Memory B cell (primary cell): ENCODE measurements around the gene UBE2D3.
"Not testable (repeated sequence)": the region's sequence is repeated elsewhere in the genome, so short reads cannot be mapped to it uniquely, and the experiment has no call there.

Source experiments
- ATAC-seq: fragments of 150-1000 bp; cut with Tn5 transposase; 2 replicates; pipeline ENCODE4 v1.10.0; 2021; ENCODE audit warnings: low read depth, mild to moderate bottlenecking, moderate library complexity
- DNase-seq, 2 donors: peaks; one replicate each; pipeline ENCODE4 v3.0.0; 2022; ENCODE audit warnings: low spot score in 2 of 2
- H3K27ac Mint-ChIP-seq: one replicate; pipeline ENCODE4 v1.8.0; 2022; ENCODE audit warnings: mild to moderate bottlenecking, moderate library complexity, mixed read lengths
- H3K27me3 Mint-ChIP-seq: one replicate; pipeline ENCODE4 v1.8.0; 2022; ENCODE audit warnings: mixed read lengths
- H3K36me3 Mint-ChIP-seq: one replicate; pipeline ENCODE4 v1.8.0; 2022; ENCODE audit warnings: mild to moderate bottlenecking, mixed read lengths
- H3K4me1 Mint-ChIP-seq: one replicate; pipeline ENCODE4 v1.8.0; 2022; ENCODE audit warnings: mixed read lengths
- H3K4me3 Mint-ChIP-seq: one replicate; pipeline ENCODE4 v1.8.0; 2022; ENCODE audit warnings: mild to moderate bottlenecking, moderate library complexity, mixed read lengths
- H3K9me3 Mint-ChIP-seq: one replicate; pipeline ENCODE4 v1.8.0; 2022; ENCODE audit warnings: mixed read lengths

UBE2D3 gene

GRCh38 chr4:102823897-102824296, 3.5 kb downstream of the UBE2D3 start:
- DNase-seq: no peak

DNA sequence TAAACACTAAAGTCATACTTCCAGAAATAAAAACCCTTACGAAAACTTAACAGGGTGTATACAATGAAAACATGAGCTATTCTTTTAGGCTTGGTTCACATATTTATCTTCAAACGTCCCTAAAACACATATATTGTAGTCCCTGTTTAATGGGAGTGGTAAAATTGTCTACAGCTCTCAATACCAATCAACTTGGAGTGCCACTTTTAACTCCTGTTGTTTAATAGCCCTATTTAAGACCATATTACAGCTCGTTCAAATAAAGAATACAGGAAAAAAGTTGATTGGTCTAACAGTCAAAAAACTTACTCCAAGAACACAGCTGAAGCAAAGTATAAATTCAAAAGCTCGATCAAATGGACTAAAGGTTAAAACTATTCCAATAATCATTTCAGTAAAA, 3.9 kb downstream of the UBE2D3 start:
- Mint-ChIP-seq H3K27ac (peak overlapping the region; percentile 82), H3K36me3 (peaks cover 19% of the 10 kb centered on the region), H3K4me1 (peaks cover 35% of the 10 kb centered on the region), H3K9me3 (no peaks in the 10 kb centered on the region), H3K27me3 (no peaks in the 10 kb centered on the region), H3K4me3 (peak overlapping the region; percentile 70)
- DNase-seq (no peak), ATAC-seq (no peak)

More at GRCh38 chr4:102823897-102824296, 3.5 kb downstream of the UBE2D3 start:
- no peaks in the 10 kb centered on the region for H3K27me3 Mint-ChIP-seq
- H3K4me1 Mint-ChIP-seq: peaks cover 33% of the 10 kb centered on the region
- peak overlapping the region; percentile 70 for H3K4me3 Mint-ChIP-seq
- peak overlapping the region; percentile 82 for H3K27ac Mint-ChIP-seq
- peaks cover 17% of the 10 kb centered on the region for H3K36me3 Mint-ChIP-seq
- ATAC-seq: no peak
- H3K9me3 Mint-ChIP-seq: no peaks in the 10 kb centered on the region

GRCh38 chr4:102819588-102820365, 7.6 kb downstream of the UBE2D3 start:
- H3K9me3 Mint-ChIP-seq: no peaks in the 10 kb centered on the region
- H3K4me3 Mint-ChIP-seq: peak overlapping the region; percentile 74
- DNase-seq: no peak
- H3K36me3 Mint-ChIP-seq: peaks cover 27% of the 10 kb centered on the region
- no peaks in the 10 kb centered on the region for H3K27me3 Mint-ChIP-seq
- ATAC-seq: peak; percentile 26
- H3K27ac Mint-ChIP-seq: peak overlapping the region; percentile 90
- H3K4me1 Mint-ChIP-seq: peaks cover 53% of the 10 kb centered on the region

- ATAC-seq, DNase-seq, H3K27me3 Mint-ChIP-seq, H3K9me3 Mint-ChIP-seq: not testable (repeated sequence)
- peak overlapping the region; percentile 90 for H3K27ac Mint-ChIP-seq
- H3K4me1 Mint-ChIP-seq: peaks cover 51% of the 10 kb centered on the region
- peak overlapping the region; percentile 34 for H3K4me3 Mint-ChIP-seq
- H3K36me3 Mint-ChIP-seq: peaks cover 29% of the 10 kb centered on the region
These were observed 8.3 kb downstream of the UBE2D3 start for GRCh38 chr4:102819100-102819499.

DNA sequence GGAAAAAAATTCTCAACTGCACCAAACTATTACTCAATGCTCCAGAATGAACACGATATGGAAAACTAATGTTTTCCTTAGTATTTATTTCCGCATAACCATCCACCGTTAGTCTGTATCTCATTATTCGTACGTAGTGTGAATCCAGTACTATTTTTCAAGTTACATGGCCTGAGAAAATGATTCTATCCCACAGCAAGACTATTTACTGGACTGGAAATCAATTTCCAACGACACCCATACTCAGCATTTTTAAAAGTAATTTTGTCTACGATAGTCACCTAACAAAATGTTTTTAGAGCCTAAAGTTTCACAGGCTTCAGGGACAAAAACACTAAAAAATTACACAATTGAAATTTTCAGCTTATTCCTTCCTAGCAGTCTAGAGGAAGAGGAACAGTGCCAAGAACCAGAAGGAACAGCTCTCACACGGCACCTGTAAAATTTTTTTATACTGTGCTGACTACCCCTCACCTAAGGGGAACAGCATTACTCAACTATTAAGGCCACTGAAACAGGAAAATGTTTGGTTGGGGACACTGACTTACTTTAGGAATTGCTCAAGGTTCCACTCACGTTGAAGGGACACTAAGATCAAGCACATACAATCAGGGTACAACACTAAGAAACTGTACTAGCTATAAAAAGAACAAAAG, 9.6 kb downstream of the UBE2D3 start:
- Mint-ChIP-seq H3K9me3 (no peaks in the 10 kb centered on the region), H3K4me3 (peak overlapping the region; percentile 29), H3K36me3 (peaks cover 25% of the 10 kb centered on the region), H3K27ac (peak overlapping the region; percentile 78), H3K4me1 (peaks cover 54% of the 10 kb centered on the region), H3K27me3 (no peaks in the 10 kb centered on the region)
- no peak for DNase-seq
- no peak for ATAC-seq

DNA sequence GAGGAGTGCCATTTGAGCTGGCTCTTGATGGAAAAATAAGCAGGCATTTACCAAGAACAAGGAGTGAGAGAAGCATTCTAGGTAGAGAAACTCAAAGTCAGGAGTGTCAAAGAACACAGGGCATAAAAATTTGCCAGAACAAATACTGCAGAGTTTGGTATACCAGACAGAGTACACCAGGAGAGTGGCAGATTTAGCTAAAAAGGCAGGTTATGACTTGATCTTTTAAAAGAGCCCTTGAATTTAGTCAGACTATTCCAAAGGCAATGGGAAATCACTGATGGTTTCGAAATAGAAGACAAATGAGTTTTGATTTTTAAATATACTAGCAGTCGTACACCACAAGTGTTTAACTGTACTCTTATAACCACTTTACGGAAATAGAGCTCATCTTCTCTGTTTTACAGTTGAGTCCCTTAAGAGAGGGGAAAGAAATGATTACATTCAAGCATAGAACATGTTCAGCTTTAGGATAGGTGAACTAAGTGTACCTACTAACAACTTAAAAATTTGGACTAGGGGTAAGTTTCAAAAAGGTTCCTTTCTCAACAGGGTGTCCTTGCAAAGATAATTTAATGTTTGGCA, 10.2 kb downstream of the UBE2D3 start:
- Mint-ChIP-seq H3K4me1 (peaks cover 55% of the 10 kb centered on the region), H3K27me3 (no peaks in the 10 kb centered on the region), H3K9me3 (no peaks in the 10 kb centered on the region), H3K4me3 (peak overlapping the region; percentile 29), H3K27ac (peak overlapping the region; percentile 78), H3K36me3 (peaks cover 21% of the 10 kb centered on the region)
- ATAC-seq (no peak), DNase-seq (no peak)

- ATAC-seq (no peak), DNase-seq (no peak)
- peak overlapping the region; percentile 21 for H3K4me3 Mint-ChIP-seq
- H3K4me1 Mint-ChIP-seq: peaks cover 60% of the 10 kb centered on the region
- peak overlapping the region; percentile 81 for H3K27ac Mint-ChIP-seq
- no peaks in the 10 kb centered on the region for H3K27me3 Mint-ChIP-seq
- no peaks in the 10 kb centered on the region for H3K9me3 Mint-ChIP-seq
- peaks cover 21% of the 10 kb centered on the region for H3K36me3 Mint-ChIP-seq
These were observed 11.4 kb downstream of the UBE2D3 start for GRCh38 chr4:102815981-102816380.

DNA sequence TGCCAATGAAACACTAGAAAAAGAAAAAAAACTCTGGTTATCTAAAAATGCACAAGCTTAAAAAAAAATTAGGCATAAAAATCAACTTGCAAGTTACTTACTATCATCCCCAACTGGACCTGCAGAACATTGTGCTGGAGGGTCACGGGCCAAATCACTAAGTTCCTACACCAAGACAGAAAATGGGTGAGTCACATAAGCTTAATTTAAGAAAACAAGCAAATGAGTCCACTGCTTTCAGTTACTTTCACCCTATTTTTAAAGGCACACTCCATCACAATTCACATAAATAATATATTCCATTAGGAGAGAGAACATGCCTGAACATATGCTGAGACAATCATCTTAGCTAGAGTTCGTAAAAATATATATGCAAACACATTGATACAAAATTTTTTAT, 17.7 kb downstream of the UBE2D3 start:
- H3K4me3 Mint-ChIP-seq: no peak overlapping the region
- DNase-seq (no peak), ATAC-seq (no peak)
- H3K9me3 Mint-ChIP-seq: no peaks in the 10 kb centered on the region
- H3K4me1 Mint-ChIP-seq: peaks cover 39% of the 10 kb centered on the region
- peak overlapping the region; percentile 65 for H3K27ac Mint-ChIP-seq
- H3K36me3 Mint-ChIP-seq: peaks cover 22% of the 10 kb centered on the region
- H3K27me3 Mint-ChIP-seq: no peaks in the 10 kb centered on the region

DNA sequence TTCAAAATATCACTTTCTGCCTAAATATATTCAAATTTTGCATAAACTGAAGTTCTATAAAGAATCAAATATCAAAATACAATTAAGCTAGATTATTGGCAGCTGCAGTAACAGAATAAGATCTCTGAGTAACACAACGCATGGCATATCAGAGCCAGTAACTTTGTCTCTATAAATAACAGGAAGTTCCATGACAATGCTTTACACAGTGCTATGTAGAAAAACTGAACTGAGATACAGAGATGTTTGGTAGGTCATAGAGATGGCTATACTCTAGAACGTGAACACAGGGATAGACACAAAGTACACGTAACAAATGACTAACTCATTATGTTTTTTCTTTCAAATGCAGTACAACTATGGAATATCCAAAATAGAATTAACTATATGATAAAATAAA, 18.2 kb downstream of the UBE2D3 start:
- Mint-ChIP-seq H3K4me3 (no peak overlapping the region), H3K27ac (peak overlapping the region; percentile 14), H3K36me3 (peaks cover 19% of the 10 kb centered on the region), H3K4me1 (peaks cover 37% of the 10 kb centered on the region), H3K27me3 (no peaks in the 10 kb centered on the region), H3K9me3 (no peaks in the 10 kb centered on the region)
- ATAC-seq (peak; percentile 66), DNase-seq (no peak)

DNA sequence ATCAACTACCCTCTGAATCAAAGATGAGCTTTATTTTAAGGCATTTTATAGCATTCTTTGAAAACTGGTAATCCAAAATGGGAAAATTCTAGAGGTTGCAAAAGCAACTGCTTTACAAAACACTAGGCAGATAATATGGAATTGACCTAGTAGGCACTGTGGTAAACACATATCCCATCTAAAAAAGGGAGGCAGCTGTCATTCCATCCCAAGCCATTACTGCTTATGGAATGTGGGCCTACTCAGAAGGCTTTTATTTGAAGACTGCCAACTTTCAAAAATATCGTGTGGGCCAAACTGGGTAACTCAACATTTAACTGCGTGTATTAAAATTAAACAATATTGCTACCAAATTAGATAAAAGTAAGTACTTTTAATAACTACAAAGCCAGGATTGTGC, 19.3 kb downstream of the UBE2D3 start:
- Mint-ChIP-seq H3K9me3 (no peaks in the 10 kb centered on the region), H3K4me1 (peaks cover 32% of the 10 kb centered on the region), H3K36me3 (peaks cover 23% of the 10 kb centered on the region), H3K27me3 (no peaks in the 10 kb centered on the region), H3K27ac (no peak overlapping the region), H3K4me3 (no peak overlapping the region)
- no peak for ATAC-seq
- DNase-seq: no peak

- Mint-ChIP-seq H3K4me1 (peaks cover 29% of the 10 kb centered on the region), H3K36me3 (peaks cover 27% of the 10 kb centered on the region), H3K27me3 (no peaks in the 10 kb centered on the region), H3K4me3 (no peak overlapping the region), H3K27ac (no peak overlapping the region), H3K9me3 (no peaks in the 10 kb centered on the region)
- ATAC-seq (no peak), DNase-seq (no peak)
These were observed 20.0 kb downstream of the UBE2D3 start for GRCh38 chr4:102807345-102807744.

DNA sequence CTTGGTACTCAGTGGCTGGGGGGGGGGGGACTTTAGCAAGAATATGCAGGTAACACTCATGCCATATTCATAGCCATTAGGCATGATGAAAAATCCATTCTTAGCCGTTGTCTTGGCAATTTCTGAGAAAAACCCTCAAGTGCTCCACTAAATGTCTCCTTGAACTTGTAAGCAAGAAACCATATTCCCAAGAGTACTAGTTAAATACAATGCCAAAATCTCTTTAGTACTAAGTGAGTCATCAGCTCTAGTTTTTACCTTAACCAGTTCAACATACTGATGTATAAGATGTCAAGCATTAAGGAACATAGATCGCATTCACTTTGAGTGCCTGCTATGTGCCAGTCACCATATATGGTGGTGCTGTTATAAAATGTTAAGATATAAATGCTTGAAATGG, 27.5 kb downstream of the UBE2D3 start:
- ATAC-seq: no peak
- H3K4me3 Mint-ChIP-seq: no peak overlapping the region
- no peaks in the 10 kb centered on the region for H3K27me3 Mint-ChIP-seq
- DNase-seq: no peak
- H3K9me3 Mint-ChIP-seq: no peaks in the 10 kb centered on the region
- no peak overlapping the region for H3K27ac Mint-ChIP-seq
- peaks cover 26% of the 10 kb centered on the region for H3K36me3 Mint-ChIP-seq
- peaks cover 2% of the 10 kb centered on the region for H3K4me1 Mint-ChIP-seq

DNA sequence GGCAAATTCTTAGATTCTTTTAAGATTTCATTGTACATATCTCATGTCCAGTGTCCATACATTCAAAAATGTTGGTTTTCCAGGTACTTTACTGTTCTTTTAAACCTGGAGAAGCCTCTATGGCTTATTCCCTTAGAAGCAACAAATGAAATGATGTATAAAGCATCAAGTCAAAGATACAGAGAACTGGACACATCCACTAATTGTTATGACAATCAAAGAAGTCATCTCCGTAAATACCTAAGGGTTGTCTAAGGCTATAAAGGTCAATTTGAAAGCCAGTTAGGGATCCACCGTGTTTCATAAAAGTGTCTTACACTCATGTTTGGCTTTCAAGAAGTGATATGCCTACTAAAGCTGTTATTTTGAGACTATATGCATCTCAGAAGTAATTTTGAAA, 32.4 kb downstream of the UBE2D3 start:
- Mint-ChIP-seq H3K4me3 (no peak overlapping the region), H3K9me3 (peaks cover 4% of the 10 kb centered on the region), H3K36me3 (peaks cover 23% of the 10 kb centered on the region), H3K4me1 (peaks cover 9% of the 10 kb centered on the region), H3K27me3 (no peaks in the 10 kb centered on the region), H3K27ac (no peak overlapping the region)
- DNase-seq (no peak), ATAC-seq (no peak)

- peak; percentile 17 for ATAC-seq
- Mint-ChIP-seq H3K36me3 (peaks cover 19% of the 10 kb centered on the region), H3K27ac (peak overlapping the region; percentile 82), H3K4me1 (peaks cover 11% of the 10 kb centered on the region), H3K4me3 (no peak overlapping the region), H3K9me3 (peaks cover 5% of the 10 kb centered on the region), H3K27me3 (no peaks in the 10 kb centered on the region)
- no peak for DNase-seq
These were observed 34.9 kb downstream of the UBE2D3 start for GRCh38 chr4:102792361-102792936.
